Esophagus muscularis mucosa (tissue), 3 donors: ENCODE data around the gene CAPN7.

Source experiments
- CTCF ChIP-seq, 3 experiments: fragments of 200-600 bp in 2 of 3; fragments of 450-650 bp in 1 of 3; sonication (generic) in 2 of 3; IDR thresholded peaks; one replicate each; pipeline ENCODE4 v1.5.1; 2017 to 2019; ENCODE audit warnings: antibody characterized with exemption in 3 of 3, mild to moderate bottlenecking in 2 of 3, moderate library complexity in 1 of 3
- POLR2A ChIP-seq: fragments of 450-650 bp; IDR thresholded peaks from one replicate; pipeline ENCODE4 v1.6.1; 2017; ENCODE audit warnings: antibody characterized with exemption, moderate library complexity, mild to moderate bottlenecking, low read depth
- POLR2AphosphoS5 ChIP-seq, 2 donors: sonication (generic); formaldehyde crosslinking; IDR thresholded peaks; one replicate each; pipeline ENCODE4 v1.6.1; 2017; ENCODE audit warnings: antibody characterized with exemption in 2 of 2

GRCh38 chr3:15280853-15281532, 74.9 kb downstream of the CAPN7 start:
- no peak for TF ChIP-seq CTCF (IDR thresholded peaks at IDR 0.05)
- no peak for TF ChIP-seq POLR2AphosphoS5 (IDR thresholded peaks at IDR 0.05)
- no peak for TF ChIP-seq POLR2A
